CD4-positive, alpha-beta memory T cell (primary cell): ENCODE results near the gene POR. TPM values are rescaled to one million over a fixed set of nuclear protein-coding genes. Genes with fewer than 3 reads are reported as not detected.

Experiments used
- CTCF ChIA-PET: fragments of 350-600 bp; sonication (Branson Sonifier 250); formaldehyde crosslinking; loops from one replicate; lab custom pipeline; 2021; ENCODE audit warnings: inconsistent platforms; ENCODE audit not compliant: partially characterized antibody; lab: Charles Lee
- POLR2A ChIA-PET: fragments of 350-600 bp; sonication (Branson Sonifier 250); formaldehyde crosslinking; loops from one replicate; lab custom pipeline; 2021; ENCODE audit not compliant: partially characterized antibody; lab: Charles Lee
- DNase-seq, 5 donors: peaks; one replicate each; pipeline versions ENCODE4 v3.0.0 to v3.0.0-alpha.2; 2020 to 2022; ENCODE audit warnings: mixed read lengths in 1 of 5
- H3K27ac ChIP-seq: one replicate; pipeline ENCODE4 v1.7.0; 2013; ENCODE audit warnings: low read depth, low read length
- H3K27me3 ChIP-seq: 2 replicates; pipeline ENCODE4 v1.7.0; 2013; ENCODE audit warnings: mild to moderate bottlenecking, low read length, moderate library complexity; ENCODE audit not compliant: insufficient read depth
- H3K36me3 ChIP-seq: 2 replicates; pipeline ENCODE4 v1.7.0; 2013; ENCODE audit warnings: mild to moderate bottlenecking, low read length, moderate library complexity; ENCODE audit not compliant: insufficient read depth
- H3K4me1 ChIP-seq: 2 replicates; pipeline ENCODE4 v1.7.0; 2013; ENCODE audit warnings: mild to moderate bottlenecking, low read length, moderate library complexity; ENCODE audit not compliant: insufficient read depth
- H3K4me3 ChIP-seq, 2 donors: one replicate each; pipeline ENCODE4 v1.7.0; 2013; ENCODE audit warnings: low read length in 2 of 2, mild to moderate bottlenecking in 1 of 2
- H3K9me3 ChIP-seq, 2 donors: one replicate each; pipeline ENCODE4 v1.7.0; 2013; ENCODE audit warnings: low read length in 2 of 2, control low read depth in 1 of 2; ENCODE audit not compliant: control insufficient read depth in 1 of 2
- H3K27ac Mint-ChIP-seq, 7 donors: one replicate each; pipeline ENCODE4 v1.8.0; 2020 to 2021; ENCODE audit warnings: mixed read lengths in 7 of 7, mild to moderate bottlenecking in 6 of 7, inconsistent platforms in 3 of 7, moderate library complexity in 3 of 7
- H3K27me3 Mint-ChIP-seq, 2 donors: one replicate each; pipeline ENCODE4 v1.8.0; 2020 to 2021; ENCODE audit warnings: mixed read lengths in 2 of 2
- H3K36me3 Mint-ChIP-seq, 2 donors: one replicate each; pipeline ENCODE4 v1.8.0; 2020 to 2021; ENCODE audit warnings: mixed read lengths in 2 of 2, inconsistent platforms in 1 of 2, mild to moderate bottlenecking in 1 of 2
- H3K4me1 Mint-ChIP-seq, 4 donors: one replicate each; pipeline ENCODE4 v1.8.0; 2020 to 2021; ENCODE audit warnings: mixed read lengths in 4 of 4, mild to moderate bottlenecking in 1 of 4
- H3K4me3 Mint-ChIP-seq, 8 donors: one replicate each; pipeline ENCODE4 v1.8.0; 2020 to 2021; ENCODE audit warnings: mixed read lengths in 8 of 8, mild to moderate bottlenecking in 7 of 8, moderate library complexity in 6 of 8, inconsistent platforms in 3 of 8
- H3K9me3 Mint-ChIP-seq, 8 donors: one replicate each; pipeline ENCODE4 v1.8.0; 2020 to 2021; ENCODE audit warnings: mixed read lengths in 8 of 8, mild to moderate bottlenecking in 5 of 8, inconsistent platforms in 3 of 8, moderate library complexity in 1 of 8
- intact Hi-C: fragments of 100-400 bp; cut with micrococcal nuclease; formaldehyde crosslinking; loops from one replicate; pipeline ENCODE4 v1.15.1; 2023
- polyA plus RNA-seq, 2 donors: library from polyadenylated mRNA; unstranded; fragments of 300-500 nt; fragmentation: Illumina TruSeq; gene quantifications; one replicate each; pipeline ENCODE4 v1.2.3, GENCODE V29; 2021
- total RNA-seq, 2 experiments: library from RNA; stranded (reverse); gene quantifications; one replicate each; pipeline ENCODE4 v1.2.3, GENCODE V29; 2021

POR gene
- total and polyA plus RNA-seq, 4 experiments from 2014 or later, result 45.6 to 71.1 (median 54.0) TPM

DNA sequence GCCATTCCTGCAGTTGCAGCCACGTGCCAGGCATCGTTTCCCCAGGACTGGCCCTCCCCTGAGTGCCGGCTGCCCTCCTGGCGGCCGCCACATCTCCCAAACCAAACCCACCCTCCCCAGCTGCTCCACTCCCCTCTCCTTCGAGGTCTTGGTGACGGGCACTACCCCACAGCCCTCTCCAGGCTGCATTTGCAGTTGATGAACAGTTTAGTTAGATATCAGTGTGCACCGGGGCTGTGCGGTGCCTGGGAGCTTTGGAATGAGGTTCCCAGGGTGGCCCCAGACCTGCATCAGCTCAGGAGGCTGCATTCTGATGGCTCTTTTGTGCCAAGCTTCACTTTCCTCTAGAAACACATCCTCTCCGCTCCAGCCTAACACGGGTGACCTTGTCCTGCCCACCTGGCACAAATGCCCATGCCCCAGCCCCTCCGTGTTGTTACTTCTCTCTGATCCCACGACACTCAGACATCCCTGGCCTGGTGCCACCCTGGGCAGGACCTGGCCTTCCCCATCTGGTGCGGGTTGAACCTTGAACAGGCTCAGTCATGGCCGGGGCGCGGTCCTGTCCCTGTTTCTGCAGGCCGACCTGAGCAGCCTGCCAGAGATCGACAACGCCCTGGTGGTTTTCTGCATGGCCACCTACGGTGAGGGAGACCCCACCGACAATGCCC is 64.9 kb downstream of the POR start:
- ChIA-PET POLR2A (no interaction called here), CTCF (no interaction called here)
- Mint-ChIP-seq H3K4me3 (no peak overlapping the region), H3K36me3 (peaks cover 0 to 21% of the 10 kb centered on the region in 2 donors), H3K9me3 (no peaks in the 10 kb centered on the region), H3K4me1 (no peaks in the 10 kb centered on the region), H3K27ac (peak overlapping the region in 2 of 7 donors; percentile 66 to 76), H3K27me3 (no peaks in the 10 kb centered on the region)
- DNase-seq, result no peak
- Histone ChIP-seq H3K36me3 (peaks cover 3% of the 10 kb centered on the region), H3K27ac (no peak overlapping the region), H3K27me3 (no peaks in the 10 kb centered on the region), H3K4me3 (no peak overlapping the region), H3K9me3 (no peaks in the 10 kb centered on the region), H3K4me1 (no peaks in the 10 kb centered on the region)
- intact Hi-C loops, result no loop called here

DNA sequence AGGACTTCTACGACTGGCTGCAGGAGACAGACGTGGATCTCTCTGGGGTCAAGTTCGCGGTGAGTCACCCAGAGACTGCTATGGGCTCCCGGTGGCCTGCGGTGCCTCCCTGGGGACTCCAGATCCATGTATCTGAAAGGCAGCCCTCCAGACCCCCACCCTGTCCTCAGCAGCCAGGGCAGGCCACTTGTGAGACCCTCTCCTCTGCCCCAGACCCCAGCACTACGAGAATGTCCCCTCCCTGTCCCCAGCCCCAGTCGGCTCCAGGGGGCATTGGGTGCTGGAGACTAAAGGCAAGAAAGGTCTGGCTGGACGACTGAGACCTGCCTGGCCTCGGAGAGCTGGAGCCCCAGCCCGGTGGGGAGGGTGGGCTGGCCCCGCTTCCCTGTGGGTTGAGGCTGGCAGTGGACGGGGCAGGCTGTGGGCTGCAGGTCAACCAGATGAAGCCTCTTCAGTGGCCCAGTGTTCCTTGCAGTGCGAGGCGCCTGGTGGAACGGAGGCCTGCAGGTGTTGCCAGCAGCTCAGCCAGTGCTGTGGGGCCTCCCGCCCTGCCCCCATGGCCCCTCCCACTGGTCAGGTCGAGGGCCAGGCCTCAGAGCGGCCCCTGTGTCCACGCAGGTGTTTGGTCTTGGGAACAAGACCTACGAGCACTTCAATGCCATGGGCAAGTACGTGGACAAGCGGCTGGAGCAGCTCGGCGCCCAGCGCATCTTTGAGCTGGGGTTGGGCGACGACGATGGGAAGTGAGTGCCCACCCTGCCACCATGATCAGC is 65.7 kb downstream of the POR start:
- H3K36me3 ChIP-seq, result peaks cover 3% of the 10 kb centered on the region

DNA sequence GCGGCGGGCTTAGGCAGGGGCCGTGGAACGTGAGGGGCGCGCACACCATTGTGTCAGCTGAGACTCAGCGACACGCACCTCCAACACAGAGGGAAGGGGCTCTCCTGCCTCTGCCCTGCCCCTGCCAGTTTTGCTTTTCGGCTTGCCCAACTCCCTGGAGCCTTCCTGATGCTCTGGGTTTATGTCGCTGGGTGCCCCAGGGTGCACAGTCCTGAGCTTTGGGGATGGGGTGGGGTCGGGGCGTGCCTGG is 66.2 kb downstream of the POR start:
- Histone ChIP-seq H3K4me1 (no peaks in the 10 kb centered on the region), H3K9me3 (no peaks in the 10 kb centered on the region), H3K36me3 (peaks cover 3% of the 10 kb centered on the region), H3K27me3 (no peaks in the 10 kb centered on the region), H3K4me3 (no peak overlapping the region), H3K27ac (no peak overlapping the region)
- CTCF ChIA-PET, result no interaction called here
- Mint-ChIP-seq H3K27ac (no peak overlapping the region), H3K36me3 (peaks cover 0 to 25% of the 10 kb centered on the region in 2 donors), H3K4me3 (no peak overlapping the region), H3K4me1 (no peaks in the 10 kb centered on the region), H3K9me3 (no peaks in the 10 kb centered on the region), H3K27me3 (no peaks in the 10 kb centered on the region)
- POLR2A ChIA-PET, result no interaction called here
- intact Hi-C loops, result no loop called here
- DNase-seq, result no peak

More for the DNA sequence above, 65.7 kb downstream of the POR start:
- Mint-ChIP-seq H3K4me3 (no peak overlapping the region), H3K4me1 (no peaks in the 10 kb centered on the region), H3K9me3 (no peaks in the 10 kb centered on the region), H3K27ac (peak overlapping the region in 1 of 7 donors; percentile 66), H3K27me3 (no peaks in the 10 kb centered on the region), H3K36me3 (peaks cover 0 to 24% of the 10 kb centered on the region in 2 donors)
- Histone ChIP-seq H3K9me3 (no peaks in the 10 kb centered on the region), H3K4me3 (no peak overlapping the region), H3K4me1 (no peaks in the 10 kb centered on the region), H3K27me3 (no peaks in the 10 kb centered on the region), H3K27ac (no peak overlapping the region)
- ChIA-PET CTCF (no interaction called here), POLR2A (no interaction called here)
- intact Hi-C loops, result no loop called here
- no peak for DNase-seq

DNA sequence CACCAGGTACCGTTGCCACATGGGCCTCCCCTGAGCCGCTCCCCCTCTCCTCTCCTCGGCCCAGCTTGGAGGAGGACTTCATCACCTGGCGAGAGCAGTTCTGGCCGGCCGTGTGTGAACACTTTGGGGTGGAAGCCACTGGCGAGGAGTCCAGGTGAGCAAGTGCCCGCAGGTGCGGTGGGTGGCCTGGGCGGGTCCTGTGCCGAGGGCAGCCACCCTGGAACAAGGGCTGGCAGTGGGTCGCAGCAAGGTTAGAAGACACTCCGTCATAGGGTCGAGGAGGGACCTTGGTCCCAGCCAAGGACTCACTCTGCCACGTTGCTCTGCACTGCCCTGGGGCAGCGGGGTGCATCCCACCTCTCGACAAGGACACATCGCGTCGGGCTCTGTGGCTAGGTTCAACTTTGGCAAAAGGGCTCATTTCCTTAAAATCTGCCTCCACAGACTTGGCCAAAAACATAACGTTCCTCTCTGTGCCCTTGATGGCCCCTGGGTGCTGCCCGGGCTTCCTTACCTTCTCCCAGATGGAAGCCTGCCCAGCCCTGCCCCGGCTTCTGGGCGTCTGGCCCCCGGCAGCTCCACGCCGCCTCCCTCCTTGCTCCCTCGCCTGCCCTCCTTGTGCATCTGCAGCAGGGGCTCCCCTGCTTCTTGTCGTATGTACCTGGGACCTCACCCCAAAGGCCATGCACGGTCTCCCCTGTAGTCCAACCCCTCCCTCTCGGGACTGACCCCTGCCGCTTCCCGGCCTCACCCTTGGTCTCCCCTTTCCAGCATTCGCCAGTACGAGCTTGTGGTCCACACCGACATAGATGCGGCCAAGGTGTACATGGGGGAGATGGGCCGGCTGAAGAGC is 66.7 kb downstream of the POR start:
- H3K36me3 Mint-ChIP-seq, result peaks cover 0 to 26% of the 10 kb centered on the region in 2 donors
- intact Hi-C loops, result no loop called here
- Histone ChIP-seq H3K27ac (no peak overlapping the region), H3K9me3 (no peaks in the 10 kb centered on the region), H3K27me3 (no peaks in the 10 kb centered on the region), H3K4me1 (no peaks in the 10 kb centered on the region), H3K4me3 (no peak overlapping the region), H3K36me3 (peaks cover 6% of the 10 kb centered on the region)
- CTCF ChIA-PET, result no interaction called here
- H3K4me1 Mint-ChIP-seq, result no peaks in the 10 kb centered on the region
- no peaks in the 10 kb centered on the region for H3K9me3 Mint-ChIP-seq
- no peaks in the 10 kb centered on the region for H3K27me3 Mint-ChIP-seq
- POLR2A ChIA-PET, result no interaction called here
- DNase-seq, result no peak
- H3K27ac Mint-ChIP-seq, result no peak overlapping the region
- no peak overlapping the region for H3K4me3 Mint-ChIP-seq

DNA sequence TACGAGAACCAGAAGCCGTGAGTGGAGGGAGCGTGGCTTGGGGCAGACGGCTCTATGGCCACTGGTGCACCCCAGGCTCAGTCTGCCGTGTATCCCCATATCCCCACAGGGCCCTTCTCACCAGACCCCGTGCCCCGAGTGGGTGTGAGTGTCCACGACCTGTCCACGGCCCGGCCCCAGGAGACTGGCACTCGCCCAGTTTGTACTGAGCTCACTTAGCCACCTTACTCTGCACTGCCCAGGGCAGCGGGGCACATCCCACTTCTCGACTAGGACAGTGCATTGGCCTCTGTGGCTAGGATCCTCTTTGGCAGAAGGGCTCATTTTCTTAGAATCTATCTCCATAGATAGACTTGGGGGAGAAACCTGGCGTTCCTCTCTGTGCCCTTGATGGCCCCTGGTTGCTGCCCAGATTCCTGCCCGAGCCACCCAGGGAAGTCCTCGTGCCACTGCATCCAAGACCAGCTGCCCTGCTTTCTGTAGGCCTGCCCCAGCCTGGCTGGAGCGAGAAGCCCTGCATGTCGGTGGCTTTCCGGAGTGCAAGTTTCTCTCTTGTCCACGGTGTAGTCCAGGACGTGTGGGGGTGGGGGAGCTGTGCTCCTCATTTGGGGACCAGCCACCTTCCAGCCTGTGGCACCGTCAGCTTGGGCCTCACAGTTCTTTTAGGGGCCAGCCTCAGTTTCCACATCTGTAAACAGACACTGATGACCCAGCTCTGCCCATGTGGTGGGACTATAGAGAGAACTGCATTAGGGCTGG is 67.5 kb downstream of the POR start:
- H3K36me3 Mint-ChIP-seq, result peaks cover 3 to 34% of the 10 kb centered on the region in 2 donors
- no peaks in the 10 kb centered on the region for H3K27me3 ChIP-seq
- H3K4me3 ChIP-seq, result no peak overlapping the region
- intact Hi-C loops, result no loop called here
- H3K4me1 ChIP-seq, result no peaks in the 10 kb centered on the region
- no peaks in the 10 kb centered on the region for H3K9me3 ChIP-seq
- H3K27me3 Mint-ChIP-seq, result no peaks in the 10 kb centered on the region
- no peak for DNase-seq
- no peak overlapping the region for H3K27ac Mint-ChIP-seq
- ChIA-PET POLR2A (interaction anchor here (0.9 kb wide), 1 partner anchor 66 kb away, joined by 3 read pairs; no protein-coding TSS in a partner anchor), CTCF (no interaction called here)
- no peaks in the 10 kb centered on the region for H3K4me1 Mint-ChIP-seq
- H3K9me3 Mint-ChIP-seq, result no peaks in the 10 kb centered on the region
- H3K36me3 ChIP-seq, result peaks cover 11% of the 10 kb centered on the region
- no peak overlapping the region for H3K4me3 Mint-ChIP-seq
- H3K27ac ChIP-seq, result no peak overlapping the region

DNA sequence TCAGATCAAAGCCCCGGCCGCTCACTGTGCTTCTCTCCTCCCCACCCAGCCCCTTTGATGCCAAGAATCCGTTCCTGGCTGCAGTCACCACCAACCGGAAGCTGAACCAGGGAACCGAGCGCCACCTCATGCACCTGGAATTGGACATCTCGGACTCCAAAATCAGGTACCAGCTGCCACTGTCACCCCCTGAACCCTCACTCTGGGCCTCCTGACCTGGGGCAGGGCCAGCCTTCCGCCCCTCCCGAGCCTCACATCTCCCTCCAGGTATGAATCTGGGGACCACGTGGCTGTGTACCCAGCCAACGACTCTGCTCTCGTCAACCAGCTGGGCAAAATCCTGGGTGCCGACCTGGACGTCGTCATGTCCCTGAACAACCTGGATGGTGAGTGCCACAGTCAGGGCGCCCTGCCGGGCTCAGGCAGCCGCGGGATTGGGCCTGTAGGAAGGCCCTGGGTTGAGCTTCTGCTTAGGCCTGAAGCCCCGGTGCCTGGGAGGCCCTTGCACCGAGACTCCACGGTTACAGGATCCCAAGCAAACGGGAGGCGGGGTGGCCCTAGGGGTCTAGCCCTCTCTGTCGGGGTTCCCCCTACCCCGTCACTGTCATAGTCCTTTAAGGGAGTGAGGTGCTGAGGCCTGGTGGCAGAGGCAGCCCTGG is 68.6 kb downstream of the POR start:
- peaks cover 3 to 34% of the 10 kb centered on the region in 2 donors for H3K36me3 Mint-ChIP-seq

More for the DNA sequence above, 68.6 kb downstream of the POR start:
- Histone ChIP-seq H3K27me3 (no peaks in the 10 kb centered on the region), H3K9me3 (no peaks in the 10 kb centered on the region), H3K4me3 (no peak overlapping the region), H3K27ac (no peak overlapping the region), H3K4me1 (no peaks in the 10 kb centered on the region), H3K36me3 (peaks cover 11% of the 10 kb centered on the region)
- intact Hi-C loops, result no loop called here
- no peak for DNase-seq
- Mint-ChIP-seq H3K9me3 (no peaks in the 10 kb centered on the region), H3K4me1 (no peaks in the 10 kb centered on the region), H3K4me3 (no peak overlapping the region), H3K27ac (no peak overlapping the region), H3K27me3 (no peaks in the 10 kb centered on the region)
- POLR2A ChIA-PET, result no interaction called here
- CTCF ChIA-PET, result no interaction called here
